ENCODE results near the gene ZAP70. TPM values are rescaled to one million over a fixed set of nuclear protein-coding genes. Genes with fewer than 3 reads are reported as not detected.

ZAP70 gene
- total RNA-seq, 2 donors from 2014 or later, result 8.3 to 10.4 TPM

GRCh38 chr2:97761192-97761591, 47.8 kb downstream of the ZAP70 start:
- Mint-ChIP-seq H3K27ac (peak overlapping the region; percentile 83), H3K4me1 (peaks cover 35% of the 10 kb centered on the region), H3K36me3 (ENCODE audit: low read depth) (peaks cover 73% of the 10 kb centered on the region)

GRCh38 chr2:97763176-97763845, 49.9 kb downstream of the ZAP70 start:
- no peak for TF ChIP-seq CTCF (conservative IDR thresholded peaks at IDR 0.05)
- Mint-ChIP-seq H3K4me3 (no peak overlapping the region), H3K27ac (peak overlapping the region; percentile 15)

More at GRCh38 chr2:97761192-97761591, 47.8 kb downstream of the ZAP70 start:
- no peak for TF ChIP-seq CTCF (conservative IDR thresholded peaks at IDR 0.05)
- Mint-ChIP-seq H3K27me3 (ENCODE audit: insufficient read depth) (no peaks in the 10 kb centered on the region), H3K9me3 (no peaks in the 10 kb centered on the region), H3K4me3 (no peak overlapping the region)
- H3K4me3 ChIP-seq (ENCODE audit: low read length), result no peak overlapping the region
- no peaks in the 10 kb centered on the region for H3K9me3 ChIP-seq (ENCODE audit: control insufficient read depth, low read length)
- no peak overlapping the region for H3K9ac ChIP-seq (ENCODE audit: extremely low read depth, low read length, poor library complexity, severe bottlenecking)
- H3K27ac ChIP-seq (ENCODE audit: low read depth, low read length), result no peak overlapping the region
- whole genome bisulfite sequencing, 2 experiments (ENCODE audit: insufficient coverage in 1 of 2, insufficient read length in 1 of 2), result 93 to 97% methylated on average over 18 to 23 of the region's 23 CpGs
- H3K27me3 ChIP-seq (ENCODE audit: control insufficient read depth, insufficient read depth, low read length, poor library complexity, severe bottlenecking), result no peaks in the 10 kb centered on the region
- peaks cover 23% of the 10 kb centered on the region for H3K4me1 ChIP-seq (ENCODE audit: control insufficient read depth, insufficient read depth, low read length)
- peak; percentile 49 for DNase-seq
- peaks cover 85% of the 10 kb centered on the region for H3K36me3 ChIP-seq (ENCODE audit: control insufficient read depth, insufficient read depth, low read length)

GRCh38 chr2:97764559-97765263, 51.3 kb downstream of the ZAP70 start:
- 92 to 94% methylated on average over 7 to 11 of the region's 11 CpGs for WGBS, 2 experiments (ENCODE audit: insufficient coverage in 1 of 2, insufficient read length in 1 of 2)
- no peaks in the 10 kb centered on the region for H3K27me3 Mint-ChIP-seq (ENCODE audit: insufficient read depth)
- Histone ChIP-seq H3K27ac (ENCODE audit: low read depth, low read length) (no peak overlapping the region), H3K36me3 (ENCODE audit: control insufficient read depth, insufficient read depth, low read length) (peaks cover 71% of the 10 kb centered on the region), H3K4me1 (ENCODE audit: control insufficient read depth, insufficient read depth, low read length) (peaks cover 23% of the 10 kb centered on the region), H3K27me3 (ENCODE audit: control insufficient read depth, insufficient read depth, low read length, poor library complexity, severe bottlenecking) (no peaks in the 10 kb centered on the region), H3K9ac (ENCODE audit: extremely low read depth, low read length, poor library complexity, severe bottlenecking) (no peak overlapping the region), H3K4me3 (ENCODE audit: low read length) (no peak overlapping the region), H3K9me3 (ENCODE audit: control insufficient read depth, low read length) (no peaks in the 10 kb centered on the region)
- no peak overlapping the region for H3K4me3 Mint-ChIP-seq
- DNase-seq, result peak; percentile 45
- H3K27ac Mint-ChIP-seq, result no peak overlapping the region
- H3K4me1 Mint-ChIP-seq, result peaks cover 35% of the 10 kb centered on the region
- no peaks in the 10 kb centered on the region for H3K9me3 Mint-ChIP-seq
- TF ChIP-seq CTCF (conservative IDR thresholded peaks at IDR 0.05), result peak; percentile 45
- H3K36me3 Mint-ChIP-seq (ENCODE audit: low read depth), result peaks cover 51% of the 10 kb centered on the region

More at GRCh38 chr2:97763176-97763845, 49.9 kb downstream of the ZAP70 start:
- Mint-ChIP-seq H3K36me3 (ENCODE audit: low read depth) (peaks cover 64% of the 10 kb centered on the region), H3K27me3 (ENCODE audit: insufficient read depth) (no peaks in the 10 kb centered on the region), H3K4me1 (peaks cover 39% of the 10 kb centered on the region), H3K9me3 (no peaks in the 10 kb centered on the region)
- peaks cover 79% of the 10 kb centered on the region for H3K36me3 ChIP-seq (ENCODE audit: control insufficient read depth, insufficient read depth, low read length)
- 93 to 94% methylated on average over 12 to 20 of the region's 20 CpGs for WGBS, 2 experiments (ENCODE audit: insufficient coverage in 1 of 2, insufficient read length in 1 of 2)
- DNase-seq, result peak; percentile 38
- peaks cover 23% of the 10 kb centered on the region for H3K4me1 ChIP-seq (ENCODE audit: control insufficient read depth, insufficient read depth, low read length)
- H3K27me3 ChIP-seq (ENCODE audit: control insufficient read depth, insufficient read depth, low read length, poor library complexity, severe bottlenecking), result no peaks in the 10 kb centered on the region
- no peak overlapping the region for H3K27ac ChIP-seq (ENCODE audit: low read depth, low read length)
- H3K9ac ChIP-seq (ENCODE audit: extremely low read depth, low read length, poor library complexity, severe bottlenecking), result no peak overlapping the region
- no peaks in the 10 kb centered on the region for H3K9me3 ChIP-seq (ENCODE audit: control insufficient read depth, low read length)
- no peak overlapping the region for H3K4me3 ChIP-seq (ENCODE audit: low read length)

All from endodermal cell (in vitro differentiated cells).